NT2/D1 (cell line): ENCODE measurements around the gene STX2.
"Not testable (repeated sequence)": the region's sequence is repeated elsewhere in the genome, so short reads cannot be mapped to it uniquely, and the experiment has no call there.

Experiments used
- DNase-seq: peaks from one replicate; pipeline ENCODE4 v3.0.0-alpha.2; 2011; ENCODE audit warnings: low read depth, low spot score
- H3K27me3 ChIP-seq: 2 replicates; pipeline ENCODE4 v1.6.0; 2011; ENCODE audit warnings: mild to moderate bottlenecking; ENCODE audit not compliant: insufficient read length, insufficient read depth
- H3K36me3 ChIP-seq: 2 replicates; pipeline ENCODE4 v1.6.1; 2011; ENCODE audit warnings: mild to moderate bottlenecking, low read length, mixed read lengths; ENCODE audit not compliant: insufficient read depth, insufficient read length
- H3K4me1 ChIP-seq: 2 replicates; pipeline ENCODE4 v1.5.1; 2011; ENCODE audit not compliant: insufficient read depth, insufficient read length
- H3K4me3 ChIP-seq: 2 replicates; pipeline ENCODE4 v1.5.1; 2011; ENCODE audit warnings: low read depth; ENCODE audit not compliant: insufficient read length
- H3K9ac ChIP-seq: 2 replicates; pipeline ENCODE4 v1.6.0; 2011; ENCODE audit warnings: low read depth; ENCODE audit not compliant: insufficient read length
- H3K9me3 ChIP-seq: 2 replicates; pipeline ENCODE4 v1.5.1; 2011; ENCODE audit warnings: mild to moderate bottlenecking, low read length; ENCODE audit not compliant: insufficient read depth
- SUZ12 ChIP-seq: IDR thresholded peaks from 2 replicates; pipeline ENCODE4 v1.6.1; 2011; ENCODE audit not compliant: insufficient read length, insufficient read depth; ENCODE audit errors: extremely low read depth
- YY1 ChIP-seq: IDR thresholded peaks from 2 replicates; pipeline ENCODE4 v1.6.1; 2011; ENCODE audit not compliant: insufficient read length, insufficient read depth
- ZNF274 ChIP-seq: IDR thresholded peaks from 2 replicates; pipeline ENCODE4 v1.6.1; 2011; ENCODE audit warnings: mild to moderate bottlenecking, low read depth, low read length

The STX2 gene

GRCh38 chr12:130849561-130850417 lies 10.7 kb upstream of the STX2 start:
- no peaks in the 10 kb centered on the region for H3K36me3 ChIP-seq
- H3K9me3 ChIP-seq, result peaks cover 9% of the 10 kb centered on the region
- no peak for TF ChIP-seq YY1
- DNase-seq, result peak; percentile 46
- no peak overlapping the region for H3K9ac ChIP-seq
- H3K4me3 ChIP-seq, result no peak overlapping the region
- no peaks in the 10 kb centered on the region for H3K27me3 ChIP-seq
- H3K4me1 ChIP-seq, result peaks cover 6% of the 10 kb centered on the region

- H3K9ac ChIP-seq, H3K36me3 ChIP-seq, H3K27me3 ChIP-seq, H3K4me3 ChIP-seq, DNase-seq, H3K4me1 ChIP-seq: not testable (repeated sequence)
- H3K9me3 ChIP-seq, result peaks cover 18% of the 10 kb centered on the region
These were observed 9.8 kb upstream of the STX2 start for GRCh38 chr12:130848785-130849305.

- not testable (repeated sequence) for H3K36me3 ChIP-seq, DNase-seq, H3K4me3 ChIP-seq, H3K4me1 ChIP-seq, H3K27me3 ChIP-seq, H3K9ac ChIP-seq
- peaks cover 22% of the 10 kb centered on the region for H3K9me3 ChIP-seq
These were observed 9.1 kb upstream of the STX2 start for GRCh38 chr12:130848105-130848504.

GRCh38 chr12:130847112-130847511 lies 8.1 kb upstream of the STX2 start:
- TF ChIP-seq YY1 (no peak), SUZ12 (no peak), ZNF274 (no peak)
- Histone ChIP-seq H3K9me3 (peaks cover 22% of the 10 kb centered on the region), H3K27me3 (no peaks in the 10 kb centered on the region), H3K4me3 (no peak overlapping the region), H3K9ac (no peak overlapping the region), H3K4me1 (peaks cover 4% of the 10 kb centered on the region), H3K36me3 (no peaks in the 10 kb centered on the region)
- no peak for DNase-seq

GRCh38 chr12:130846369-130846768 lies 7.3 kb upstream of the STX2 start:
- no peaks in the 10 kb centered on the region for H3K27me3 ChIP-seq
- no peak overlapping the region for H3K9ac ChIP-seq
- peaks cover 22% of the 10 kb centered on the region for H3K9me3 ChIP-seq
- H3K4me1 ChIP-seq, result no peaks in the 10 kb centered on the region
- DNase-seq, result no peak
- no peak overlapping the region for H3K4me3 ChIP-seq
- H3K36me3 ChIP-seq, result no peaks in the 10 kb centered on the region
- TF ChIP-seq SUZ12, result no peak
- TF ChIP-seq ZNF274, result no peak
- TF ChIP-seq YY1, result no peak

- H3K9me3 ChIP-seq, result peaks cover 13% of the 10 kb centered on the region
- peaks cover 14% of the 10 kb centered on the region for H3K36me3 ChIP-seq
- no peak for TF ChIP-seq SUZ12
- TF ChIP-seq ZNF274, result no peak
- no peak for TF ChIP-seq YY1
- no peak for DNase-seq
- H3K4me1 ChIP-seq, result no peaks in the 10 kb centered on the region
- H3K9ac ChIP-seq, result no peak overlapping the region
- no peak overlapping the region for H3K4me3 ChIP-seq
- H3K27me3 ChIP-seq, result peaks cover 14% of the 10 kb centered on the region
These were observed 837 bp upstream of the STX2 start for GRCh38 chr12:130839770-130840404.

GRCh38 chr12:130838284-130838950 lies 633 bp downstream of the STX2 start:
- Histone ChIP-seq H3K36me3 (peaks cover 18% of the 10 kb centered on the region), H3K4me3 (peak overlapping the region; percentile 60), H3K9me3 (peaks cover under 1% of the 10 kb centered on the region; the same call in 1 of the 2 replicates), H3K4me1 (no peaks in the 10 kb centered on the region), H3K9ac (peak overlapping the region; percentile 81), H3K27me3 (peaks cover 14% of the 10 kb centered on the region)
- no peak for DNase-seq
- no peak for TF ChIP-seq ZNF274
- TF ChIP-seq SUZ12, result no peak
- no peak for TF ChIP-seq YY1
